Heart right ventricle (tissue), 16 donors: ENCODE data around the gene TMA16. TPM values are rescaled to one million over a fixed set of nuclear protein-coding genes. Genes with fewer than 3 reads are reported as not detected.

Experiments used
- ATAC-seq, 8 donors: fragments of 200-7000 bp; cut with Tn5 transposase; one replicate each; pipeline ENCODE4 v1.9.1; 2020; ENCODE audit warnings: mild to moderate bottlenecking in 8 of 8, moderate library complexity in 8 of 8, moderate number of reproducible peaks in 1 of 8
- DNase-seq, 2 donors: peaks; one replicate each; pipeline ENCODE4 v3.0.0-alpha.2; 2020
- H3K27ac ChIP-seq, 10 donors: fragments of 200-600 bp; sonication (generic) in 2 of 10; one replicate each; pipeline versions ENCODE4 v1.5.0 to v1.8.0; 2020 to 2022; ENCODE audit warnings: mild to moderate bottlenecking in 3 of 10
- H3K27me3 ChIP-seq, 7 donors: fragments of 200-600 bp; one replicate each; pipeline ENCODE4 v1.8.0; 2021 to 2022; ENCODE audit warnings: mild to moderate bottlenecking in 2 of 7
- H3K36me3 ChIP-seq, 9 donors: fragments of 200-600 bp; sonication (generic) in 1 of 9; one replicate each; pipeline versions ENCODE4 v1.5.0 to v1.8.0; 2020 to 2022; ENCODE audit warnings: mild to moderate bottlenecking in 2 of 9
- H3K4me1 ChIP-seq, 9 donors: fragments of 200-600 bp; sonication (generic) in 1 of 9; one replicate each; pipeline versions ENCODE4 v1.5.0 to v1.8.0; 2020 to 2022; ENCODE audit warnings: mild to moderate bottlenecking in 4 of 9
- H3K4me3 ChIP-seq, 10 donors: fragments of 200-600 bp; sonication (generic) in 2 of 10; one replicate each; pipeline versions ENCODE4 v1.5.0 to v1.8.0; 2020 to 2022; ENCODE audit warnings: mild to moderate bottlenecking in 7 of 10, moderate library complexity in 2 of 10
- H3K9me3 ChIP-seq, 11 donors: fragments of 200-600 bp in 10 of 11; sonication (generic) in 2 of 11; one replicate each; pipeline versions ENCODE4 v1.5.0 to v1.8.0; 2013 to 2022; ENCODE audit warnings: mild to moderate bottlenecking in 2 of 11, control low read depth in 1 of 11, moderate library complexity in 1 of 11
- WGBS, 2 donors: extraction: QIAGEN DNeasy Blood & Tissue Kit; methylation state at CpG; one replicate each; pipeline ENCODE4 v1.1.7; 2013; ENCODE audit warnings: inconsistent platforms in 1 of 2; 5-methylcytosine and 5-hydroxymethylcytosine counted together
- intact Hi-C, 10 donors: fragments of 100-400 bp; cut with DNase I; formaldehyde crosslinking; loops; one replicate each; pipeline versions ENCODE4 v1.11.1 to v1.14.2; 2022
- polyA plus RNA-seq, 2 donors: library from polyadenylated mRNA; stranded (reverse); fragments of 200-250 nt; gene quantifications; one replicate each; pipeline ENCODE4 v1.2.3, GENCODE V29; 2013
- total RNA-seq, 10 donors: library from RNA; stranded (reverse); fragmentation: NEBNext Ultra II Directional in 3 of 10; extraction: Animal tissue kit (Norgen Biotek cat#: 25700) in 3 of 10; gene quantifications; one replicate each; pipeline versions ENCODE4 v1.2.1 to v1.2.4, GENCODE V29; 2021 to 2023
- TF ChIP-seq, protein P1 (sequence below), 9 donors: fragments of 200-600 bp; sonication (generic) in 2 of 9; IDR thresholded peaks; one replicate each; pipeline versions ENCODE4 v1.5.0 to v1.8.0; 2021 to 2022; ENCODE audit warnings: antibody characterized with exemption in 9 of 9, mild to moderate bottlenecking in 5 of 9, moderate library complexity in 1 of 9
- donor health status: Arrhythmogenic right ventricular cardiomyopathy.
- donor health status: ischemic (EF 13 %, LVEDD 7.1; RV severe dilation, severe dysfunction).
- donor health status: healthy with polysubstance abuse.
- donor health status: DM: no; HTN: yes; CAD: no.
- donor health status: DM: no; HTN: no; CAD: no.
- donor health status: ischemic (EF 25% LVEDD 6.9; RV normal size, moderate dysfunction).
- donor health status: ischemic (EF 25% LVEDD 5.7; RV mildly dilated, moderate dysfunction).
- donor health status: healthy.
- donor health status: DM: yes; HTN: yes; CAD: no.
- donor health status: Ischemic cardiomyopathy.
- donor health status: ischemic (EF 35%, LVEDD 5.7; RV mildly dilated, moderate dysfunction).
- donor health status: nonischemic (EF 11% LVEDD 7.7; RV severe dilation, severe dysfunction).
- donor health status: DM: yes; HTN: yes; CAD: no.
- donor health status: PGD.
- donor health status: ischemic (EF 29% LVEDD 5.4; RV normal size, mild dysfunction).
- donor health status: nonischemic (EF 23%, LVEDD 6.1; RV moderate dilation, normal function).

Gene TMA16
- total and polyA plus RNA-seq, 12 donors, result 6.5 to 15.3 (median 9.7) TPM

DNA sequence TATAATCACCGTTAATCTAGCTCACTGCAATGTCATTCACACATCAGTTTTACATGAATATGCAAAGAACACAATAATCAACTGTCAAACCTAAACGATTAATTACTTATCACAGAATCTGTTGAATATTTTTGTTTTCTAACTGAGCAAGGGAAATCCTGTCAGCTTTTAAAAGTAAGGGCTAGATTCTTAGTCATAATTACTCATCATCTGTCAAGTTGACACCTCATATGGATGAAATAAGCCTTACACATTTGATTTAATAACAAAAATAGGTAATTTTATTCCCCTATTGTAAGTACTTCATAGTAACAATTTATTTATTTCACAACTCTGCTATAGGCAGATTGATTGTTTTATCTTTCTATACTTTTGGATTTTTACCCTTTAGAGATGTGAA, 32.7 kb downstream of the TMA16 start:
- H3K9me3 ChIP-seq, result no peaks in the 10 kb centered on the region
- no peak overlapping the region for H3K4me3 ChIP-seq
- WGBS, 2 donors, result 86 to 92% methylated on average over 2 of the region's 2 CpGs
- H3K36me3 ChIP-seq, result peaks cover 0 to 97% (median 14%) of the 10 kb centered on the region in 9 donors
- TF ChIP-seq, protein P1, sequence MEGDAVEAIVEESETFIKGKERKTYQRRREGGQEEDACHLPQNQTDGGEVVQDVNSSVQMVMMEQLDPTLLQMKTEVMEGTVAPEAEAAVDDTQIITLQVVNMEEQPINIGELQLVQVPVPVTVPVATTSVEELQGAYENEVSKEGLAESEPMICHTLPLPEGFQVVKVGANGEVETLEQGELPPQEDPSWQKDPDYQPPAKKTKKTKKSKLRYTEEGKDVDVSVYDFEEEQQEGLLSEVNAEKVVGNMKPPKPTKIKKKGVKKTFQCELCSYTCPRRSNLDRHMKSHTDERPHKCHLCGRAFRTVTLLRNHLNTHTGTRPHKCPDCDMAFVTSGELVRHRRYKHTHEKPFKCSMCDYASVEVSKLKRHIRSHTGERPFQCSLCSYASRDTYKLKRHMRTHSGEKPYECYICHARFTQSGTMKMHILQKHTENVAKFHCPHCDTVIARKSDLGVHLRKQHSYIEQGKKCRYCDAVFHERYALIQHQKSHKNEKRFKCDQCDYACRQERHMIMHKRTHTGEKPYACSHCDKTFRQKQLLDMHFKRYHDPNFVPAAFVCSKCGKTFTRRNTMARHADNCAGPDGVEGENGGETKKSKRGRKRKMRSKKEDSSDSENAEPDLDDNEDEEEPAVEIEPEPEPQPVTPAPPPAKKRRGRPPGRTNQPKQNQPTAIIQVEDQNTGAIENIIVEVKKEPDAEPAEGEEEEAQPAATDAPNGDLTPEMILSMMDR (IDR thresholded peaks at IDR 0.05), result no peak
- no peak for DNase-seq
- no peaks in the 10 kb centered on the region for H3K4me1 ChIP-seq
- H3K27ac ChIP-seq, result no peak overlapping the region
- no peak for ATAC-seq
- H3K27me3 ChIP-seq, result no peaks in the 10 kb centered on the region
- intact Hi-C loops, result no loop called here

- WGBS, 2 donors, result 94 to 99% methylated on average over 4 of the region's 4 CpGs
- no peak for DNase-seq
- Histone ChIP-seq H3K27ac (no peak overlapping the region), H3K9me3 (no peaks in the 10 kb centered on the region), H3K4me1 (no peaks in the 10 kb centered on the region), H3K27me3 (no peaks in the 10 kb centered on the region), H3K36me3 (peaks cover 0 to 94% (median 14%) of the 10 kb centered on the region in 9 donors), H3K4me3 (no peak overlapping the region)
- intact Hi-C loops, result no loop called here
- no peak for ATAC-seq
- TF ChIP-seq, protein P1 (IDR thresholded peaks at IDR 0.05), result no peak
These were observed 34.2 kb downstream of the TMA16 start for GRCh38 chr4:163528653-163529052.

GRCh38 chr4:163534056-163534455, 39.6 kb downstream of the TMA16 start:
- Histone ChIP-seq H3K27ac (no peak overlapping the region), H3K36me3 (peaks cover 0 to 73% (median 8%) of the 10 kb centered on the region in 9 donors), H3K4me3 (no peak overlapping the region), H3K9me3 (no peaks in the 10 kb centered on the region), H3K27me3 (no peaks in the 10 kb centered on the region), H3K4me1 (no peaks in the 10 kb centered on the region)
- no peak for ATAC-seq
- TF ChIP-seq, protein P1 (IDR thresholded peaks at IDR 0.05), result no peak
- intact Hi-C loops, result no loop called here
- 91 to 92% methylated on average over 4 of the region's 4 CpGs for WGBS, 2 donors
- no peak for DNase-seq

- Histone ChIP-seq H3K9me3 (no peaks in the 10 kb centered on the region), H3K27me3 (no peaks in the 10 kb centered on the region), H3K27ac (no peak overlapping the region), H3K4me1 (no peaks in the 10 kb centered on the region), H3K36me3 (peaks cover 0 to 71% (median 0%) of the 10 kb centered on the region in 9 donors), H3K4me3 (no peak overlapping the region)
- ATAC-seq (no peak), DNase-seq (no peak)
- WGBS, 2 donors, result 84% methylated on average over 1 of the region's 1 CpG
- TF ChIP-seq, protein P1 (IDR thresholded peaks at IDR 0.05), result no peak
- intact Hi-C loops, result no loop called here
These were observed 41.2 kb downstream of the TMA16 start for GRCh38 chr4:163535657-163536056.
